Cardiac septum (tissue), 1 donor: ENCODE measurements around the gene KCNN3. TPM values are rescaled to one million over a fixed set of nuclear protein-coding genes. Genes with fewer than 3 reads are reported as not detected.

ENCODE experiments used
- DNase-seq: peaks from one replicate; pipeline ENCODE4 v3.0.0-alpha.2; 2020; ENCODE audit warnings: low spot score
- intact Hi-C: fragments of 100-400 bp; cut with DNase I; formaldehyde crosslinking; loops from one replicate; pipeline ENCODE4 v1.14.0; 2022
- total RNA-seq: library from RNA; stranded (reverse); fragmentation: NEBNext Ultra II Directional; extraction: Animal tissue kit (Norgen Biotek cat#: 25700); gene quantifications from one replicate; pipeline ENCODE4 v1.2.1, GENCODE V29; 2021
- donor health status: DM: no; HTN: no; CAD: no.

The KCNN3 gene
- total RNA-seq, 1 donor from 2014 or later = 2.8 TPM

DNA sequence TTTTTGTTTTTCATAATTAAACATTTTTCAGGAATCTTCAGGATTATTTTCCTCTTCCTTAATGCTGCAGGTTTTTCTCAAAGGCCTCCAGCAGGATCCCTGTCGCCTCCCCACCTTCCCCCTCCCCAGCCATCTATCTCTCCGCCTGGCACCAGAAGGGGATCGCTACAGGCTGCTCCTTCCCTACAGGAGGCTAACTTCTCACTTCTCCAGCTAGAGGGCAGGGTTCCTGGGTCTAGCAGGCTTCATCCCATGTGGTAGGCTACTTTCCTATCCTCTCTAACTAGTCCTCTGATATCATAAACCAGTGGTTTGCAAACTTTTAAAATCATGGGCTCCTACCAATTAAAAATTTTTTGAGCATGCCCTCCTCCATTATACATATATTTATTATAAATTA, 104.1 kb downstream of the KCNN3 start:
- intact Hi-C loops = loop anchor here (5.0 kb wide), 1 partner anchor 101 kb away; no protein-coding TSS in a partner anchor
- DNase-seq = no peak

DNA sequence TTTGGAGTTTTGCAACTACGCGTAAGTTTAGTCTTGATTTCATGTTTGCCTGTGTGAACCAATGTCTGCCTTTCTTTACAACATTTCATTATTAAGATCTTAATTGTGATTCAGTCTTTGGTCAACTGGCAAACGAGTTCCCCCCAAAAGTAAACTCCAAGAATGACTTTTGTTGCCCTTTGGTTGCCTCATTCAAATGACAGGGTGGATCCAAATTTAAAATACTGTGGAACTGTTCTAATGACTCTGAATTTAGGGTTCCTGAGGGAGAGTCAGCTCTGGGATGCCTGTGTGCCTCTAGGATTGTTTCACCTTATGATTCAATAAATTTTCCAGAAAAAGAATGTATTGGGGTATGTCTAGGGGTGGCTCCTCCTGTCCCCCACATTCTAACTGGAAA, 105.3 kb downstream of the KCNN3 start:
- no peak for DNase-seq
- intact Hi-C loops = loop anchor here (5.0 kb wide), 1 partner anchor 103 kb away; no protein-coding TSS in a partner anchor

DNA sequence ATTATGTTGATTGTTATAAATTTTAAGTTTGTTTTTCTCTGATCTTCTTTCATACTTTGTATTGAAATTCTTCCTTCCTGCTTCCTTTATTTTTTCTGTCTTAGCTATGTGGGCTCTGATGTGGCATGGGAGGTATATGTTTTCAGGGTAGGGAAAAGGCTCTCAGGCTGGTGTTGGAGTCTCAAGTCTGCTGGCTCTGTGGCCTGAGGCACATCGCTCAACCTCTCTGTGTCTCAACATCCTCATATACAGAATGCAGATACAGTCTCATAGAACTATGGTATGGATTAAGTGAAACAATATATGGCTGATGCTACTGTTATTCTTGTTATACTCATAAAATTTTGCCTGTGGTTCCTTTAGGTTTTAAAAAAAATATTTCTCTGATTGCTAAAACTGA, 105.9 kb downstream of the KCNN3 start:
- no peak for DNase-seq
- intact Hi-C loops = no loop called here

DNA sequence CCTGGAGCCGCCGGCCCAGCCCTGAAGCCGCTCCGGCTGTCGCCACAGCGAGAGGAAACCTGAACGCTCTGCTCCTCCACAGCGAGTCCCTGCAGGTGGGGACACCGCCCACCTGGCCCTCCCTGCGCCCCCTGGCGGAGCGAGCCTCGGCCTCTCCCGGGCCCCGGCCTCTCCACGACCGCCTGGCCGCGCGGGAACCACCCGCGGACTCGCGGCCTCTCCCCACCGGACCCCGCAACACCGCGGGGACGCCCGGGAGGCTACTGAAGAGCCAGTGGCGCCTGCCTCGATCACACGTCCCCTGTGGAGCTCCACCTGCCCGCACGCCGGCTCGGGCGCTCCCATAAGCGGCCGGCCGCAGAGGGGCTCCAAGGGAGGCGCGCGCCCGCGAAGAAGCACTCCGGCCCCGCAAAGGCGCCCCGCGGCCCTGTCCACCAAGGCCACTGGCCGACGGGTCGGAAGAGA, 109.6 kb downstream of the KCNN3 start:
- DNase-seq = peak; percentile 86
- intact Hi-C loops = no loop called here

DNA sequence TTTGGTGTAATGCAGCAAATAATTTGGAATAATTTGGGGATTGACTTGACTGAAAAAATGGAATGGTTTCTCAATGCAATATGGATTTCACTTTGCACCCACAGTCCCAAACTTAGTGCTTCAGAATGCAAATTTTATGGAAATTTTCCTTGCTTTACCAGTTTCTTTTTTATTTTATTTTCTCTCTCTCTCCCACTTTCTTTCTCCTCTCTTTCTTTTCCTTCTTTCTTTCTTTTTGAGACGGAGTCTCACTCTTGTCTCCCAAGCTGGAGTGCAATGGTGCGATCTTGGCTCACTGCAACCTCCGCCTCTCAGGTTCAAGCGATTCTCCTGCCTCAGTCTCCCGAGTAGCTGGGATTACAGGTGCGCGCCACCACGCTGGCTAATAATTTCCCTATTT, 110.3 kb downstream of the KCNN3 start:
- intact Hi-C loops = loop anchor here (5.0 kb wide), 2 partner anchors 92 to 202 kb away; partner anchors contain the start of gene UBE2Q1

DNA sequence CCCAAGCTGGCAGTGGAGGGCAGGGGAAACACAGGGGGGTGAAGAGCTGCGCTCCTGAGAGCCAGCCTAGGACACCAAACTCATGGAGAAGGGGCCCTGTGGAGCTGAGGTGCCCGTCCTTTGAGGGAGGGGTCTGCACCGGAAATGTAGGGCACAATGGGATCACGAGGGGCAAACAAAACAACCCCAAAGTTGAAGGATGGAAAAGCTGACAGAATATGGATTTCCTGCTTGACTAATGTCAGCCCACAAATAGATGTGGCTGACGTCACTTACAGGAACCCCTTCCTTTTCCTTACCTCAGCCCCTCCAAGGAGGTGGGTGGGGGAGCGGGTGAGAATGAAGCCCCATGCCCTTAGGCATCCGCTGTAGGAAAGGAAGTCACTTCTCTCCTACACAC, 110.9 kb downstream of the KCNN3 start:
- intact Hi-C loops = loop anchor here (5.0 kb wide), 2 partner anchors 92 to 202 kb away; partner anchors contain the start of gene UBE2Q1
- DNase-seq = no peak

More for the DNA sequence above, 110.3 kb downstream of the KCNN3 start:
- DNase-seq = no peak

DNA sequence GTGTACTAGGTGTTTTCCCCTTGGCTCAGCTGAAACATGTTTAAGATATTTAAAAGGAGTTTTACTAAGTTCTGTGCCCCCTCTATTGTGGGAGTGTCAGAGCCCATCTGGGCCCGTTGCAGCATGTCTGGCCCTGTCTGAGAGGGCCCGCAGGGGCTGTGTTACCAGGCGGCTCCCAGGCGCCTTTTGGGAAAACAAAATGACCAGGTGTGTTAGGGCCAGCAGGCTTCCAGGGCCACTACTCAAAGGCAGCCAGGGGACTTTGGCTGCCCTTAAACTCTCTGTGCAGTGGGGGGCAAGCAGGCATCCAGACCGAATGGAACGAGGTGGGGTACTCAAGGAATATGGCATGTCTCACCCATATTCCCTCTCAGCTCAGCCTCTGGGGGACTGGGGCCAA, 111.7 kb downstream of the KCNN3 start:
- intact Hi-C loops = loop anchor here (5.0 kb wide), 2 partner anchors 91 to 201 kb away; partner anchors contain the start of gene UBE2Q1
- DNase-seq = no peak

DNA sequence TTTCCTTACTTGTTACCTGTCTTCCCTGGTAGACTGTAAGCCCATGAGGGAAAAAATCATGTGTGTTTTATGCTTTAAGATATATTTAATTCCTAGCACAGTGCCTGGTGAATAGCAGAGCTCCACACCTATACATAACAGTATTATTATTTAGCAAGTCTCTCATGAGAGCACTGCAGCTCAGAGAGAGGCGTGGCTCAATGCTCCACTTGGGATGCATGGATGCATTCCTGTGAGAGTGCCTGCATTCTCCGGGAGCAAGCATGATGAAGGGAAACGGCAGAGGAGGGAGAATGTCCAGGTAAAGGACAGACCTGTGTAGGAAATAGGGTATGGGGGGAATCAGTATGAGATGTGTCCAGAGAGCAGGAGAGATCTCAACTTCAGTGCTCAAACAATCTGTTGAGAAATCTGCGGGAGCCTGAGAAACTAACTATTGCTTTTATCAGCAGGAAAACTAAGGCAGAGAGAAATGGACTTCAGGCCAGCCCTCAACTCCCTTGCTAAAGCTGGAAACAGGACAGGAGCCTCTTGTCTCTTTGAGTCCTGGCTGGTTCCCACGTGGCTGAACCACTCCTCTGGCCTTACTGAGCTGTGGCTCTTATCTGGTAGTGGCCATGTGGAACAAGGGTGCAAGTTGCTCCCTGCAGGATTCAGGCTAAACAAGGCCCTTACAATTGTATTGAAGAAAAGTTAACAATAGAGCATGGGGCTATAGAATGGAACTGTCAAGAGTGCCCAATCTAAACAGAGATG, 113.1 kb downstream of the KCNN3 start:
- DNase-seq = no peak
- intact Hi-C loops = loop anchor here (5.0 kb wide), 2 partner anchors 90 to 200 kb away; partner anchors contain the start of gene UBE2Q1

DNA sequence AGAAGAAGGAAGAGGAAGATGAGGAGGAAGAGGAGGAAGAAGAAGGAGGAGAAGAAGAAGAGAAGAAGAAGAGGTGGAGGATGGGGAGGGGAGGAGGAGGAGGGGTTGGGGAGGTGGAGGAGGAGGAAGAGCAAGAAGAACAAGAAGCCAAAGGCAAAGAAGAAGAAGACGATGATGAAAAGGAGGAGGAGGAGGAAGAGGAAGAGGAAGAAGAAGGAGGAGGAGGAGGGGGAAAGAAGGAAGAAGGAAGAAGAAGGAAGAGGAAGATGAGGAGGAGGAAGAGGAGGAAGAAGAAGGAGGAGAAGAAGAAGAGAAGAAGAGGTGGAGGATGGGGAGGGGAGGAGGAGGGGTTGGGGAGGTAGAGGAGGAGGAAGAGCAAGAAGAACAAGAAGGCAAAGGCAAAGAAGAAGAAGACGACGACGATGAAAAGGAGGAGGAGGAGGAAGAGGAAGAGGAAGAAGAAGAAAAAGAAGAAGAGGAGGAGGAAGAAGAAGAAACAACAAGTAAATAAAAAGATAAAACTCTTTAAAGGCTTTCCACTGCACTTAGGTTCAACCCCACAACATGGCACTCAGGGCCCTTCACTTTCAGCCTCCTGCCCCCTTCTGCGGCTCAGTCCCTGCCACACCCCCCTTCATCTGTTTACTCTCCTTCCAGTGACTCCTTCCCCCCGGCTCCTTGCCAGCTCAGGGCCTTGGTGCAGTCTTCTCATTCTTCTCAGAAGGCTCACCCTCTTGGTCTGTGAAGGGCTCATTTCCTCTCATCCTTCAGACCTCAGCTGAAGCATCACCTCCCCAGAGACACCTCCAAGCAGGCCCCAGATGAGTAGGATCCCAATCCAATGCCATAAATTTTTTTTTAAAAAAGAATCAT, 114.0 kb downstream of the KCNN3 start:
- no peak for DNase-seq
- intact Hi-C loops = loop anchor here (5.0 kb wide), 2 partner anchors 89 to 199 kb away; partner anchors contain the start of gene UBE2Q1

DNA sequence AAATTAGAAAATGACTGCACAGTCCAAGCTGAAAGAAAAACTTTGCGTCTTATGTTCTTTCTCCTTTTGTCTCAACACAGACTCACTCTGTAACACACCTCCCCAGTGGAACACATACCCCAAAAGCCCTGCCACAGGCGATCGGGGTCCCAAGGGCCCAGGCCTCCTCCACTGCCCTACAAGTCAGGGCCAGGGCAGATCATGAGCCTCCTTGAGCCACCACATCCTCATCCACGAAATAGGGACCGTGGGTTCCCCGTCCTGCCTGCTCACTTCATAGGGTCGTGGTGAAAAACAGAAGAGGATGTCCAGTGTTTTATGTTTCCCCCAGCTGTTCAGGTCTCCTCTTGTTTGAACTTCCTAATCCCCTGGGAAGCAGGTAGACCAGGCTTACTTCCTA, 116.7 kb downstream of the KCNN3 start:
- intact Hi-C loops = no loop called here
- DNase-seq = no peak

DNA sequence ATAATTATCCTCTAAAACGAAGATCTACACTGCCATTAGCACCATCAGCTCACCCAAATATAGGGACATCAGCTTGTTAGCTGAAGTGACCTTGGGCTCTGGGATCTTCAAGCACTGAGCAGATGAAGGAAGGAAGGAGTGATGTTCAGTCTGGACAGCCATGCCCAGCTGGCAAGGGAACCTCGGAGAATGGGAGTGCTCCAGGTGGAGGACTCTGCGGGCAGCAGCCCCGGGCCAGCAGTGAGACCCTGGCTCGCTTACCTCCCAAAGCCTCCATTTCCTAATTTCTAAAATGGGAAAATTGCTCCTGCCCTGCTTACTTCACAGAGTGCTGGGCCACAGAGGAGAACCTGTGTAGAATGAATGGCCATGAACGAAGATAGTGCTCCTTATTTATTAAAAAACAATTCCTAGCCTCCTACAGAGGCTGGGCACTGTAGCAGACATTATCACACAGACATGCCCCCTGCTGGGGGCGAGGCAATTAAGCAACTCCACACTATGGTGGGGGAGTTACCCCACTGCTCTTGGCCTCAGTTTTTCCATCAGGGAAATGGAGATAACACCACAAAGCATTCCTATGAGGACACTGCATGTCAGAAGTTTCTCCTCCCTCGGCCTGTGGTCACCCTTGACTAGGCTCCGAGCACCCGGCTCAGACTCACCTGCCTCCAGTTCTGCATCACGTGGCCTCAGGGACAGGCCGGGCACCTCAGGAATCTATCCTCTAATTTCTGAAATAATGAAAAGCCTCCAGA, 117.6 kb downstream of the KCNN3 start:
- intact Hi-C loops = no loop called here
- DNase-seq = no peak

DNA sequence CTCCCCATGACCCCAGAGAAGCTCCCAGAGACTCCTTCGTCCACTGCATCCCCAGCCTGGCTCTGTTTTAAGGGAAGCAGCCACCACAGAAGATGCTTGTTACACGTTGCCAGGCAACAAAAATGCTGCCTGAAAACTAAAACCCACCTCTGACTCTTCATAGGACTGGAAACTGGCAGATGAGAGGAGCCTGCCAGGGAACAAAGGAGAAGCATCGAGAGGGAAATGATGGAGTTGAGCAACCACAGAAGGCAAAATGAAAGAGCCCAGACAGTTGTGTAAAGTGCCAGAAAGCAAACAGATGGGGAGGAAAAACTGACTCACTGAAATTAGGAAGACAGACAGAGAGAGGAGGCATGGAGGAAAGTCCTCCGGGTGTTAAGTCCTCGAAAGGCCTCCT, 118.4 kb downstream of the KCNN3 start:
- intact Hi-C loops = no loop called here
- no peak for DNase-seq

DNA sequence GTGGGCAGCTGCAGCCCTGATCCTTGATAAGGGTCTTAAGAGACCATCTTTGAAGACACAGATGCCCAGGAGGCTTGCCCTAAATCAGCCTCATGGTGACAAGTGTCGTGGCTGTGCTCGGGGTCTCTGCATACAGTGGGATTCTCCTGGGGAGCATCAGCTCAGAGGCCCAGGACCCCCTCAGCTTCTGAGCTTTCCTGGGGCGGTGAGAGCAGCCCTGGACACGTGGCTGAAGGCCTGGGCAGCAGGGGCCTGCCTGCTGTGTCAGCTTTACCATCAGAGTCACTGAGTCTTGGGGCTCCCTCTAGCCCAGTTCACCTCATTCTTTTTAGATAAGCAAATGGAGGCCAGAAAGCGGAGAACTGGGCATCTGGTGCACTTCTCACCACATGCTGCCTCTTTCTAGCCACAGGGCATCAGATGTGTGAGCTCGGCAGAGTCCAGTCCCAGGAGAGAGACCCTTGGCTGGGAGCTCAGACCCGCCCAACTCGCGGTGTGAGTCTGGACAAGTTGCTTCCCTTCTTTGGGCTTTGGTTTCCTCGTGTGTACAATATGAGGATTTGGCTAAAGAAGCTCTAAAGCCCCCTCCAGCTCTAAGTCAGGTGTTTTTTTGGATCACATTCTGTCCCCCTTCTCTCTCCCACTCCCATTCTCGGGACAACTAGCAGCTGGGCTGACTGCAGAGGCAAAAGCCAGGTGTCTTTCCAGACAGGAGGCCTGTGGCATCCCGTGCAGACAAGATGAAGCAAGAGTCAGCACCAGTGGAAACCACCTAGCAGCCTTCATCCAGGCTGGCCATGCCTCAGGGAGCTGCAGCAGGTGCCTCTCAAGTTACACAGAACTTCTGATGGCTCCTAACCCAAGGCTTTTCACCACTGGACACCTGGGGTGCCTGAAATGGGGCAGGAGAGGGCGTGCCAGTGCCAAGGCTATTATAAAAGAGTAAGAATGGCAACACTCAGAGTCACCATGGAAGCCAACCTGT, 119.1 kb downstream of the KCNN3 start:
- DNase-seq = no peak
- intact Hi-C loops = no loop called here

DNA sequence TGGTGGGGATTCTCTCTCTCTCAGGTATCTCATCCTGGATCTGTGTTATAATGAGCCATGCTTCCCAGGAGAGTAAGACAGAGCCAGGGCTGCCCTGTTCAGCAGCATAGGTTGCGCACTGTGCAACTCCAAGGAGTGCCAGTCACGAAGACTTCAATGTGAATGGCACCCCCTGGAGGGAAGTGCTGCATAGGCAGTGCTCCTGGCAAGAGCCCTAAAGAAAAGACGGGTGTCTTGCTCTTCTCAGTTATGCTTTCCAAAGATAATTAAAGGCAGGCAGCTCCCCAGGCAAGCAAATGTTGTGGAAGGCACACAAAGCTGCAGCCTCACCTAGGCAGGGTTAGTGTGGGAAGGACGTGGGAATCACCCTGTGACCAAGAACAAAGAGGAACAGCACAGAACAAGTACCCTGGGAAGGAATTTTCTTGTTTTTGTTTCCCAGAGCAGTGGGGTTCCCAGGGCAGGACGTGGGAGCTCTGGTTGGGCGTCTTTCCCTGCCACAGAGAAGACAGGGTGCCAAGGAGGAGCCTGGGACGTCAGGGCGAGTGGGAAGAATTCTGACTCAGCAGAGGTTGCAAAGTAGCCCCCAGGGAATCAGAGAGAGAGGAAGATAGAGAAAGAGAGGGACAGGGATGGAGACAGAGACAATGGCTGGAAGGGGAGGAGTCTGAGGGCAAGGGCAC, 120.9 kb downstream of the KCNN3 start:
- intact Hi-C loops = no loop called here
- no peak for DNase-seq

DNA sequence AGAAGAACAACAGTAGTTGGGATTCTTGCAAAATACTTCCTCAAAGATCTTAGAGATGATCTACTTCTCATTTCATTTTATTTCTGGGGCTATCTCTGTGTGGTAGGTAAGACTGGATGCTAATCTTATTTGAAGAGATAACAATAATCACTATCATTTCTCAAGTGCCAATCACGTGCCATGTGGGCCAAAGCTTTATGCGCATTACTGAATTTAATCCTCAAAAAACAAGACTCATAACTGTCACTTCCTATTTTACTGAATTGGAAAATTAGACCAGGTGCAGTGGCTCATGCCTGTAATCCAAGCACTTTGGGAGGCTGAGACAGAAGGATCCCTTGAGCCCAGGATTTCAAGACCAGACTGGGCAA, 121.7 kb downstream of the KCNN3 start:
- intact Hi-C loops = no loop called here

DNA sequence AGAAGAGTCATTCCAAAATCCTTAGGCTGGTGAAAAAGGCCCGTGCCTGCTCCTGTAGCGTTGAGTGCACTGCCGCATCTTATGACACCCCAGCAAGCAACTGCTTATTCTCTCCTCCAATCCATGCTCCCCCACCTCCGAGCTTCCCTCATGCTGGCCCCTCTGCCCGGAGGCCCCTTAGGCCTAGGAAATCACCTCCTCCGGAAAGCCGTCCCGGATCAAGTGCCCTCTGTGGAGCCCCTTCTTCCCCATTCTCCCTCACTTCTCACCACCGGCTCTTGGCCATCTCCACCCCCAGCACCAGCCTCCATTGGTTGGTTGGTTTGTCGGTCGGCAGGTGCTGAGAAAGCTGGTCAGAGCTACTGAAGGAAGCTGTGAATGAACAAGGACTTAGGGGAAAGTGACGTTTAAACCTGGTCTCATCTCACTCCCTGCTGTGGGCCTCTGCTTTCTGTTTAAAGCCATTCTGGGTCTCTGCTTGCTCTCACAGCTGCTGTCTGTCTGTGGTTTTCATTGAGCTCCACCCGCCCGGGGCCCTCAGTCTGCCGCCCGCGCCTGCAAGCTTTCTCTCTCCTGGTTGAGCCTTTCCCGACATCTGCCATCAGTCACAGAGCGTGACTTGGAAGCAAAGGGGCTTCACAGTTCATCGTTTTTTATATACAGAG, 122.2 kb downstream of the KCNN3 start:
- intact Hi-C loops = no loop called here
- DNase-seq = no peak

More for the DNA sequence above, 121.7 kb downstream of the KCNN3 start:
- no peak for DNase-seq

DNA sequence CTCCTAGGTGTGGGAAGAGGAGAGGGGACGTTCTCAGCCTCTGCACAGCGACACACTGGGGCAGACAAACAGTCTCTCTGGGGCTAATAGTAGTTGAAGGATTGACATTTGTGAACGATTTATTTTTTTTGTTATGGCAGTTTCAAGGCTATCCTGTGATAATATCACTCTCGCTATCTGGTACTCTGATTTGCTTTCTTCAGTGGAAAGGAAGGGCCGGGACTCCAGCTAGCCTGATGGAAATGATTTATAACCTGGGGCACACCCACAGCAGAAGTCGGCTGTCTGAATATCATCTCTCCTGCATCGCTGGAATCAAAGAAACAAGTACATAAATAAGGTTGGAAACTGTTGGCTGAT, 122.7 kb downstream of the KCNN3 start:
- intact Hi-C loops = no loop called here
- no peak for DNase-seq
